CD4-positive, alpha-beta T cell treated with Interleukin-4 for 4 hours (primary cell): ENCODE data around the gene CRYGD.
"Not testable (repeated sequence)": the region's sequence is repeated elsewhere in the genome, so short reads cannot be mapped to it uniquely, and the experiment has no call there.

ENCODE experiments used
- DNase-seq: peaks from one replicate; pipeline ENCODE4 v3.0.0-alpha.2; 2020

The CRYGD gene

DNA sequence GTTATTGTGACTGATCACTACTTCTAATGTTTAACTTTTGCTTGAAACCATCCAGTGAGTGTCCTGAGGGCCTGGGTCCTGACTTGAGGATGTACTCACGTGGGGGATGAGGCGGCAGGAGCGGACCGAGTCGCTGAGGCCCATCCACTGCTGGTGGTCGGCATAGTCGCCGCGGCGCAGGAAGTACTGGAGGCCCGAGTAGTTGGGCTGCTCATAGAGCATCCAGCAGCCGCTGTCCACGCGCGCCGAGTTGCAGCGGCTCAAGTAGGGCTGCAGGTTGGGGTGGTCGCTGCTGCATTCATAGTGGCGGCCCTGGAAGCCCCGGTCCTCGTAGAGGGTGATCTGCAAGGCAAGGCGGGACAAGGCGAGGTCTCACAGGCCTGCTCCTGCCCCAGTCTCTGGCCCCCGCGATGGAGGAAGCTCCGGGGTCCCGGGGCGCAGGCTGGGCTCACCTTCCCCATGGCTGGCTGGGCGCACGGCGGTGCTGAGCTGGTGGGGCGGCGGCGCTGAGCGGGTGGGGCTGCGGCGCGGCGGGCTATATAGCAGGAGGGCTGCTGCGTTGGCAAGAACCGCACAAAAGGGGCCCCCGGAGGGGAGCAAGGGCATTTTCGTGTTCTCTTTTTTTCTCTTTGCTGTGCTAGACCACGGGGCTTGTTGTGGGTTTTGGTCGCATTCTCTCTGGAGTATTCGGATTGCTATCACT is at the start of gene CRYGD:
TSS of gene CRYGD (minus strand) at position 512 of the 703 bp plus-strand sequence. CDS start at position 461, 51 bp downstream.
- DNase-seq, result not testable (repeated sequence)

DNA sequence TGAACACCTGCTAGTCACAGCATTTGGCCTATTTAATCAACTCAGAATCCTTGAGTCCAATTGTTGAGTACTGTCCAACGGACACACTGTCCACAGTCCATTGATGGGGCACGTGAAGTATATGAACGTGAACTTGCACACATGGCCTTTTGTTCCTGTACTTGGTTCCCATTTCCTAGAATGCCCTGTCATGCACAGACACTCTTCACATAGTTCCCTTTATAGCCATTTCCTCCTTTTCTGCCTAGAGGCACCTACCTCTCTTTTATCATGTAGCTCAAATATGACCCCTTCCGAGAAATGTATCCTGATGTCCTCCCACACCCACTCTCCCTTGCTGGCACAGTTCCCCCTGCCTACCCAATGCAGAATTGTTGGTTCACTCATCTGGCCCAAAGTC is 47.8 kb upstream of the CRYGD start:
- no peak for DNase-seq

DNA sequence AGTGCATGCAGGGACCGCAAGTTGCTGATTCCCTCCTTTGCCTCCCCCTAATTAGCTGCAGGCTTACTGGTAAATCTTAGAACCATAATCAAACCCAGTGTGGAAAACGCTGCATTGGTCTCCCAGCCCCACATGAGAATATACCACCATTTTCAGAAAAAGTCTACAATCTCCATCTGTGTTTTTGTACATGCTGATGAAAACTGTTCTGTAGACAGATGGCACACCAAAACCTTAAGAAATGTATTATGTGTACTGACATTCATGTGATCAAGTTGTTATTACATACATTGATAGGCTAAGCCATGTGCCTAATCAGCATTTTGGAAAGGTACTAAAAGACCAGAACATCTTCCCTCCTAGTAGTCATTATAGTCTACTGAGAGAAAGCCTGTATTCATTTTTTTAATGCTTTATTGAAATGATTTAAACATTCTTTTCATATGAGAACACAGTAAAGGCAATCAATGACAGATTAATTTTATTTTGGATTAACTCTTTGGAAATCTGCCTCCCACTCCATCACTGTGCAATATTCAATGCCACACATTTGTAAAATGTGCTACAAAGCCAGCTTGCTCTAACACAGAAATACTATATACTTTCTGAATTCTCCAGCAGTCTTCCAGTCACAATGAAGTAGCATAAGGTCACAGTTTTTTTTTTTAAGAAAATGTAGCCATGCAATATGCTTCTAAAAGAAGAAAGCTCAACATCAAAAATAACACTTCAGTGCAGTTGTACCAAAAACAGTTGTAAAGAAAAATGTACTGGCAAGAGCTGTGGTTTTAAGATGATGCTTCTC is 40.8 kb upstream of the CRYGD start:
- no peak for DNase-seq

DNA sequence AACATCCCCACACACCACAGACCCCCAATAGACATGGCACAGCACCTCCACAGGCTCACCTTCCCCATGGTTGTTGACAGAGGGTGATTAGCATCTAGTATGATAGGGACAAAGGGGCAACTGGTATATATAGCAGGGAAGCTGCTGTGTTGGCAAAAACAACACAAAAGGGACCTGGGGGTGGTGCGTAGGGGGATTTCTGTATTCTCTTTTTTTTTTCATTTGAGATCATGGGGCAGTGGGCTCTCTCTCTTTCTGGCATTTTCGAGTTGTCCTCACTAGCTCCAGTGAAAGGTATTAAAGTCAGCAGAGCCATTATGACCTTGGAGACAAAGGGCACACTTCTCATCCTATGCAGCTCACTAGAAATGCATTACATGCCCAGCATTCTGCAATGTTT is 39.2 kb upstream of the CRYGD start, which contains the start of gene CRYGA:
TSS of gene CRYGA (minus strand) at position 101 of the 400 bp plus-strand sequence. CDS start at position 68, 33 bp downstream.
- DNase-seq, result no peak

DNA sequence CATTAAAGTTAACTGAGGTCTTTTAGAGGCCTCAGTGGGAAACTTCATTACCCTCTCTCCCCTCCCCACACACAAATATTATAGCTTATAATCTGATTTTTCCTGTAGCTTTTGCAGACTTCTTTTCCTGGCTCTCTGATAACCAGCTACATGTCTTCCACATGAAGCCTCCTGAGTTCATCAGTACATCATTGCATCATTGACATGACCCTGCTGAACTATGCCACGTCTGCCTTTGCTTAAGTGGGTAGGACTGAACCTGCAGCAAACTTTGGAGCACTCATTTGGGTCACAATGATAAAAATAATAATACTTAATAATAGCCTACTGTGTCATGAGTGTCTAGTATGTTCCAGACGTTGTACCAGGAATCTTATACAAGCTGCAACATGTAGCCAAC is 32.1 kb upstream of the CRYGD start:
- no peak for DNase-seq

DNA sequence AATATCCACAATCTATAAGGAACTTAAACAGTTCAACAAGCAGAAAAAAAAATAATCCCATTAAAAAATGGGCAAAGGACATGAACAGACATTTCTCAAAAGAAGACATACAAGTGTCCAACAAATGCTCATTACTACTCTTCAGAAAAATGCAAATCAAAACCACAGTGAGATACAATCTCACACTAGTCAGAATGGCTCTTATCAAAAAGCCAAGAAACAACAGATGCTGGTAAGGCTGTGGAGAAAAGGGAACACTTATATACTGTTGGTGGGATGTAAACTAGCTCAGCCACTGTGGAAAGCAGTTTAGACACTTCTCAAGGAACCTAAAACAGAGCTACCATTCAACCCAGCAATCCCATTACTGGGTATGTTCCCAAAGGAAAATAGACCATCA is 28.8 kb upstream of the CRYGD start:
- DNase-seq, result no peak

DNA sequence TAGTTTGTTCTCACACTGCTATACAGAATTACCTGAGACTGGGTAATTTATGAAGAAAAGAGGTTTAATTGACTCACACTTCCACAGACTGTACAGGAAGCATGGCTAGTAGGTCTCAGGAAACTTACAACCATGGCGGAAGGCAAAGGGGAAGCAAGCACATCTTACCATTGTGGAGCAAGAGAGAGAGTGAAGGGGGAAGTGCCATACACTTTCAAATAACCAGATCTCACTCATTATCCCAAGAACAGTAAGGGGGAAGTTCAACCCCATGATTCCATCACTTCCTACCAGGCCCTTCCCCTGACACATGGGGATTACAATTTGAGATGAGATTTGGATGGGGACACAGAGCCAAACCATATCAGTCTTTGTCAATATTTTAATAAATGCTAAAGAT is 26.6 kb upstream of the CRYGD start:
- no peak for DNase-seq

DNA sequence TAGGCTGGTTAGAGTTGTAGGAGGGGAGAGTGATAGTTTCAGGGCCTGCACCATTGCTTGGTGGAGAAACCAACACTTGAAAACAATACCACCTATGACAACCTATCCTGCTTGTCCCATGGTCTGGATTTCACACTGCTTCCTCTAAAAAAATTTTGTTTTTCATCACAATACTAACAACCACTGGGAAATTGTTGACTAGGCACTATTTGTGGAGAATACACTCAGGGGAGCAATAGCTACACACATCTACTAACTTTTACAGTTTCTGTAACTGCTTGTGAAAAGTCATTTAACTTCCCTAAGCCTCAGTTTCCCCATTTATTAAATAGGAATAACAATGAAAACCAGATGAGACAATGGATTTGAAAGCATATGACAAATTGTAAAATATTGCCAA is 25.8 kb upstream of the CRYGD start:
- DNase-seq, result no peak

DNA sequence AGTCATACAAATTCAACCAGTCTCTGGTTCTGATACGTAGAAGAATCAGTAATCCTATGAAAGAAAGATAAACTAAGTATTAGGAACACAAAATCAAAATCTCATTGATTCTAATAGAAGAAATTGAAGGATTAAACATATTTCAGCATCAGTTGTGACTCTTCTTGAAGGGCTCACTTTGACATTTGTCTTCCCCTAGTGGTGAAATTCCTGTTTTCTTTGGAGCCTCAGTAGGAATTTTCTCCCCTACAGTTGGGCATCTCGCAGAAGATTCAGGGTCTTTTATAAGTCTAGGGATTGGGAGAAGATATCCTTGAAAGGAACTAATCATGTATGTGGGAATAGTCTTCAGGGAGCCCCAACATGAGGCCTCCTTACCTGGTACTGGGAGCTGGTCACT is 24.5 kb upstream of the CRYGD start:
- DNase-seq, result no peak

DNA sequence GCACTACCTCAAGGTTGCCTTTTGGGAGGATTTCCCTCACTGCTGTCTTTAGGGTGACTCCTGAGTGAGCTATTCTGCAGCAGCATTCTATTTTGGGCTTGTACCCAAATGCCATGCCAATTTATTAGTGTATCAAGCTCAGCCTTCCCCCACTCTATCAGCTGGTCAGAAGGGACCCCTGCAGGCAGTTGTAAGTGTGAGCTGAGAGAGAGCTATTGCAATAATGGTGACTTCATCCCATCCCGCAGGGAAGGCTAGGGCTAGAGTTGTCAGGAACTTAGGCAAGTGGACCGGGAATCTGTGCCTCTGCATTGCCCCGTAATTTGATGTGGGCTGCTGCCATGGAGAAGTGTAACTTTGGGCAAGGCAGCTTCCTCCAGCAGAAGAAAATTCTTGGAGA is 23.4 kb upstream of the CRYGD start:
- DNase-seq, result no peak

DNA sequence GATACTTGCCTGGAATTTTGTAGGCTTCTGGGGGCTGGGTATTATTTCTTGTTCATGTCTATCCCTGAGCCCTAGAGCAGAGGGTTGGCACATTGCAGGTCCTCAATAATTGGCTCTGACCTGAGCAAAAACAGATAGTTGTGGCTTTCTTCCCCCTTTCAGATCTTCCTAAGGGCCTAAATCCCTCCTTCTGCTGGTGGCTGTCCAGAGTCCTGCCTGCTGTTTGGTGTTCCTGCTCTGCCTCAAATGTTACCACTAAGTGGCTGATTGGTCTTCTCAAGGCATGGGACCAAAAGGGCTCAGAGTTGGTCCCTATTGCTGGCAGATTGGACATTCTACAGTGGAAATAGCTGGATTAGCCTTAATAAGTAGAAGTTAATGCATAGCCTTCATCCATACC is 22.7 kb upstream of the CRYGD start:
- DNase-seq, result no peak

DNA sequence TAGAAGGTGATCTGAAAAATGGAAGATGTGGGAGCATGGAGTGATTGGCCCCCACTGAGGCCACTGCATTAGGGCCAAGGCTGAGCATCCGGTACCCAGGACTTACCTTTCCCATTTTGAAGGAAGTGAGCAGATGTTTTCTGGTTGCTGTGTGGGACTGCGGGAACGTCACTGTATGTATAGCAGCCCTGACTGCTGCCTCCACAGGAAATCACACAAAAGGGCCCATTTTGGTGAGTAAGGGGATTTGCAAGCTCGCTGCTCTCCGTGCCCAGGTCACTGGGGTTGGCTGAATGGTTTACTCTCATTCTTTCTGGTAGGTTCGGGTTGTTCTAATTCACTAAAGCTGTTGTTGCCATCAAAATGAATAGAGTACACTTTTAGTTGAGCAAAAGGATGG is 21.7 kb upstream of the CRYGD start, which contains the start of gene CRYGB:
TSS of gene CRYGB (minus strand) at position 153 of the 400 bp plus-strand sequence. CDS start at position 115, 38 bp downstream.
- DNase-seq, result no peak

DNA sequence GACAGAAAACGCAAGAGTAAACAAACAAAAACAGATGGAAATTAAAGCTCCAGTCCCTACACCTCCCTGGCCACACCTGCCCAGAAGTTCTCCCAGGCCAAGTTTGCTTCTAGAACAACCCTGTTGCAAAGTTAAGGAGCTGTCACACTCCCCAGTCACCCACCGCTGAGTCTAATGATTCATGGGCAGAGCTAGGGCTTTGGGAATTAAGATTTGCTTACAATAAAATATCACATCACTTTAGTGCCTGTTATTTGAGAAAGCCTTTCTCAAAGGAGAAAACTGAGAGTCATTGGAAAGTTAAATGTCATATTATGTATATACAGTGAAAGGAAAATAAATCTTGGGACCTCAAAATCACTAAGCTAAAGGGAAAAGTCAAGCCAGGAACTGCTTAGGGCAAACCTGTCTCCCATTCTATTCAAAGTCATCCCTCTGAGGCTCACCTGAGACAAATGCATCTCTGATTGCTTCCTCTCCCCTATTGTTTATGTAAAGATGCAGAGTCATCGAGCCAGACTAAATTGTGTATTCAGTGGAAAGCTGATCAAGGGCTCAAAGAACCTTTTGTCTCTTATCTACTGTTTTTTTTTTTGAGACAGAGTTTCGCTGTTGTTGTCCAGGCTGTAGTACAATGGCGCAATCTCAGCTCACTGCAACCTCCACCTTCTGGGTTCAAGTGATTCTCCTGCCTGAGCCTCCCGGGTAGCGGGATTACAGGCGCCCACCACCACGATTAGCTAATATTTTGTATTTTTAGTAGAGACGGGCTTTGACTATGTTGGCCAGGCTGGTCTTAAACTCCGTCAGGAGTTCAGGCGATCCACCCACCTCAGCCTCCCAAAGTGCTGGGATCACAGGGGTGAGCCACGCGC is 18.8 kb upstream of the CRYGD start:
- DNase-seq, result no peak

DNA sequence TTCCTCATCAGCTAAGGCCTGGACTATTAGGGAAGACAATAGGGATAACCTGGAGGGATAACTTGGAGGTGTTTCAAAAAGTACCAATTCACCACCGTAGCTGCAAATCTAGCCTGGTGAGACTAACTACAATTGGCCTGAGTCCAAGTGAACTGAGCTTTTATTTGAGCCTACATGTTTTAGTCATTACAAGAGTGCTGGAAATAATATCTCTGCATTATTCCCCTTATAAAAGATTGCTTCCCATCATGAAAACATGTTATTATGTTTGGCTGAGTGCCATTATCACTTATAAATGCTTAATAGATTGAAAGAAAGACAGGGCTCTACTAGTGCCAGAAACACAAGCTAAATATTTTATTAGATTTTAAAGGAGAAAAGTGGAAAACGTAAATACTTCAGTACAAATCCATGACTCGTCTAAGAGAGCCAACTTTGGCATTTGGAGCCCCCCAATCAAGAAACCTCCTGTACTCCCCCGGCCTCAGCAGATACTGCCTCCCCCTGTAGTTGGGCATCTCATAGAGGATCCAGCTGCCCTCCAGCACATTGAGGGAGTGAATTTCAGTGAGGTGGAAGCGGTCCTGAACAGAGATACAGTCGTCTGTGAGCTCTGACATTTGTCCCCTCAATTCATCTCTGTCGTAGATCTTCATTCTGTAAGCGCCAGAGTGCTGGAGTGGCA is 18.1 kb upstream of the CRYGD start:
- no peak for DNase-seq

DNA sequence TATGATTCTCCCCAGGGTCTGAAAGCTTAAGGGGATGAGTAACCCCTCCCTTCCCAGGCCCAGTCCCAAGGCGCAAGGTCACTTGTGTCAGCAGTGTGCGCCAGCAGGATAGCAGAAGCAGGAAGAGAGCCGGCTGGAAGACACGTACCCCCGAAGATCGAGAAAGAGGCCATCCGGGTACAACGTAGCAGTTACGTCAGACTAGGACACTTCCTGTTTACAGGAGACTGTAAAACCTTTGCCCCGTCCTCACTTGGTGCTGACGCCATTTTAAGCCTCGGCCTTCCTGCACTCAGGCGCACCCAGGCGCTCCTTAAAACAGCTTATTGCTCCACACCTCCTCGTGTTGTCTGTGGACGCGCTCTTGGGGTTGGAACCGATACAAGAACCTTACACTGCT is 15.1 kb upstream of the CRYGD start:
- no peak for DNase-seq

DNA sequence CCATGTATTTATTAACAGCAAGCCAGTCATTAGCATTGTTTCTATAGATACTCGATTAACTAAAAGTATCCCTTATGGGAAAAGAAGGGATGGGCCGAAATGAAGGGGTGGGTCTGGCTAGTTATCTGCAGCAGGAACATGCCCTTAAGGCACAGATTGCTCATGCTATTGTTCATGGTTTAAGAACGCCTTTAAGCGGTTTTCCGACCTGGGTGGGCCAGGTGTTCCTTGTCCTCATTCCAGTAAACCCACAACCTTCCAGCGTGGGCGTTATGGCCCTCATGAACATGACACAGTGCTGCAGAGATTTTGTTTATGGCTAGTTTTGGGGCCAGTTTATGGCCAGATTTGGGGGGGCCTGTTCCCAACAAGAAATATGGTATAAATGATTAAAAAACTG is 14.0 kb upstream of the CRYGD start:
- not testable (repeated sequence) for DNase-seq

DNA sequence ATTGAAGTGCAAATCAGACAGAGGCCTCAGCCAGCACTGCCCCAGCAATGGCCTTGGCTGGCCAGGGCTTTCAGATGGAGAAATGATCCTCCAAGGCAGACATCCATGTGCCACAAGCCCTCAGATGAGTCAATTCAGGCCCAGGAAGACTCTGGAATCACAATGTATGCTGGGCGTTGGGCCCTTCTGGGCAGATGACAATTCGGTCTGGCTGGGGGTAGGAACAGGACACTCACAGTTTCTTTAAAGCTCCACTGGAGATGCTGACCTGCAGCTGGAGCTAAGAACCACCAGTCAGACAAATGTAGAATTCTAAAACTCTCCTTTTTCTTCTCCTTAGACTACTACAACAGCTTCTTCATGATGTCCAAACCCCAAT is 12.4 kb upstream of the CRYGD start:
- DNase-seq, result no peak

DNA sequence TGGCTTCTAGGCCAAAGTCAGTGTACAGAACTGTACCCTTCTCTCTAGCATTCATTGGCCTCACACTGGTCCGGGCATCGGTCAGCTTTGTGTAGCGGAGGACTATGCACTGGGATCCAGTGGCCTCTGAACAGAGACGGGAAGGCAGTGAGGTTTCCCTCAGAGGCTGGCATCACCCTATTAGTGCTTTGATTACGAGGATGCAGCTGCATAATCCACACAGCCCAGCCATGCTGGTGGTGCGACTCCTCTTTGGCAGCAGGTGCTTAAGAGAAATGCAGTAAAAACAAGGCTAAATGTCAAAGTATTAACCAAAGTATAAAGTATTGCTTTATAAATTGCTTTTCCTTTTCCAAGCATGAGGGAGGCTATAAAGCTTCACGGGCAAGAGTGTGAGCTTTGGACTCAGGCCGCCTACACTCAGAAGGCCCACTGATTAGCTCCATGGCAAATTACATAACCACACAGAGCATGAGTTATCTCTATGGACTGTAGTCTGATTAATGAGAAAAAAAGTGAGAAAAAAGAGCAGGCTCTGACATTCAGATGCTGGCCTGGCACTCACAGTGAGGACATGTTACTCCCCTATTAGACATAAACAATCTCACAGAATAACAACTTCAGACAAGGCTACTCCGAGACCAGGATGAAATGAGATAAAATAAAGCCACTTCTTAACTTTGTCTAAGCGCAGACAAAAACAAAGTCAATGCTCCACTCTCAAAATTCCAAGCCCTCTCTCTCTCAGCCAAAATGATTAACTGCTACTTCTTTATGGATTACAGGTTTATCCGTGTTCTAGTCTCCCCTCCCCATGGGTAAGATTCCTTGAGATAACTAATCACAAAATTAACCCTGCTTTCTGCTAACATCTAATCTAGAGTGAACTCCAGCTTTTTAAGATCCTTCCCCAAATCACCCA is 11.7 kb upstream of the CRYGD start:
- DNase-seq, result no peak

DNA sequence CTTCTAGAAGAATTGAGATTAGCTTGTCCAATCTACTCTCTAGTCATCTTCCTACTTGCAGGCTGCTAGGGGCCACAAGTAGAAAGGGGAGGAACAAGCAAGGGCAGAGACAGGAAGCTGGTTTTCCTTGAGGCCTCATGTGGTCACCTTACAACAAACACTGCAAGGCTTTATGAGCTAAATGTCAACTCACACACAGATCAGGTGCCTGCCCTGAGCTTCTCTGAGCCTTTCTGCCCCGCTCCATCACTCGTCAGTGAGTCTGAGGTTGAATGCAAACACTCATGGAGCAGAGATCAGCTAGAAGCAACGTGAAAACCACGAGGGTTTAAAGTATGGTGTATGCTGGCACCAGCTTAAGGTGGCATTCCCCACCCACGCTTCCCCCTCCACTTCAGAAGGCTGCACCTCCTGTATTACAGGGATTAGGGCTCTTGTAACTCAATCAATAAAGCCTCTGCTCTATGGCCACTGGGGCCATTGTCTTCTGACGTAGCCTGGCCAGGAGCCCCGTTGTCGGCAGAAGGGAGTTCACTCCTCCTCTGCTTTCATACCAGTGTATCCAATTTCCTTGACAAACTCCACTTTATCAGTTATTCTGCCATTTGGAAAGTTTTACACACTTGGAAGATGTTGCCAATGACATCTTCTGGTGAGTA is 10.7 kb upstream of the CRYGD start:
- no peak for DNase-seq

DNA sequence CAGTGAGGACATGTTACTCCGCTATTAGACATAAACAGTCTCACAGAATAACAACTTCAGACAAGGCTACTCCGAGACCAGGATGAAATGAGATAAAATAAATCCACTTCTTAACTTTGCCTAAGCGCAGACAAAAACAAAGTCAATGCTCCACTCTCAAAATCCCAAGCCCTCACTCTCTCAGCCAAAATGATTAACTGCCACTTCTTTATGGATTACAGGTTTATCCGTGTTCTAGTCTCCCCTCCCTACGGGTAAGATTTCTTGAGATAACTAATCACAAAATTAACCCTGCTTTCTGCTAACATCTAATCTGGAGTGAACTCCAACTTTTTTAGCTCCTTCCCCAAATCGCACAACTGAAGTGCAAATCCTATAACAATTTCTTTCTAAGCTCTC is 6.4 kb upstream of the CRYGD start:
- DNase-seq, result no peak
